ENCODE results near the gene GAL3ST2.
"Not testable (repeated sequence)": the region's sequence is repeated elsewhere in the genome, so short reads cannot be mapped to it uniquely, and the experiment has no call there.

The GAL3ST2 gene

DNA sequence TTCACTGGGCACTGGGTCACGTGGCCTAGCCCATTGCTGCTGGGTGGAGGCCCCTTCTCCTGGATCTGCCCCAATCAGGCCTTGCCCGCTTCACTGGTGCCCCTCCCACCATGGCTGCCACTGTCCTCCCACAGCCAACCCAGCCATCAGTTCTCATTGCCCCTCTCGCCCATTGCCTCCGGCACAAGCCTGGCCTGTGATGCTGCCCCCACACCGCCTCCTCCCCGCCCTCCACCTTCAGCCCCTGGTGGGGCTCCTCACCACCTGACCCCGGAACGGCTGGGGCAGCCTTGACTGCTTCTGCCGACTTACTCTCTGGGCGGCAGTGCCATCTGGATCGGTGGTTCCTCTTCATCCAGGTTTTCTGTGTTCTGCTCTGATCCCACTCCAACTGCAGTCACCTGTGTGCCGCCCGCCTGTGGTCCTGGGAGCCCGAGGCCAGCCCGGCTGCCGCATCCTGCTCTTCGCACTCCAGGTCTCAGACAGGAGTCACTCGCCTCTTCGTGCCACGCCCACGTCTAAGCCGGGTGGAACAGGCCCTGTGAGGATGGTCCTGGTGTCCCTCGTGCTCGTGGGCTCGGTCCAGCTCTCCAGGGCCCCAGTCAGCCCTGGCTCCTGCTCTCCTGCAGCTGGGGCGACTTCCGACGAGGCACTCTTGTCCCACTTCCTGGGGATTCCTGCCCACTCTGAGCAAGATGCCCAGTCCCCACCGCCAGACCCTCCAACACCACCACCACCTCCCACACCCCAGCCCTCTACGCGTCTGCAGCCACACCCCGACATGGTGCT is 28.0 kb upstream of the GAL3ST2 start:
- DNase-seq = no peak

DNA sequence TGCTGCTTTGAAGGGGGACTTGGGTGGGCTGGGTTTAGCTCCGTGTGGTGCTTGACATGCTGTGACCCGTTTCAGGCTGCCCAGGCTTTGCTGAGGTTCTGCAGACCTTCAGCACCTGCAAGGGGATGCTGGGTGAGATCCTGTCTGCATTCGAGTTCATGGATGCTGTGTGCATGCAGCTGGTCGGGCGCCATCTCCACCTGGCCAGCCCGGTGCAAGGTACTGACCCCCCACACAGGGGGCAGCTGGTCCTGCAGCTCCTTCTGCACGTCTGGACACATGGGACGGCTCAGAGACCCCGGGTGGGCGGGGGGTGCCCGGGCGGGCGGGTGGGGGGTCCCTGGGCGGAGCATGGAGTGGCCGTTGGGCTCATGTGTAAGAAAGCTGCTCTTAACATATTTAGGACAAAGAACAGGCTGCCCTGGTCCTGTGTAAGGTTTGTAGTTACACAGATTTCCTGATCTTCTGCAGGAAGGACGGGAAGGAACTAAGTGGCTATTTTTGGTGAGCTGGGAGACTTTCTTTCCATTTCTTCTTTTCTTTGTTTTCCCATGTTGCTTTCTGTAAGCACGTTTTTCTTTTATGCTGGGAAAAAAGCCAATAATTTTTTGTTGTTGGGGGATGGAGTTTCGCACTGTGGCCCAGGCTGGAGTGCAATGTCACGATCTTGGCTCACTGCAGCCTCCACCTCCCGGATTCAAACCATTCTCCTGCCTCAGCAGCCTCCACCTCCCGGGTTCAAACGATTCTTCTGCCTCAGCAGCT is 26.4 kb upstream of the GAL3ST2 start:
- no peak for DNase-seq

- DNase-seq = no peak
Observed at GRCh38 chr2:241751152-241751551, 25.5 kb upstream of the GAL3ST2 start.

- DNase-seq = no peak
Observed at GRCh38 chr2:241751776-241752175, 24.8 kb upstream of the GAL3ST2 start.

GRCh38 chr2:241752253-241752652 is 24.4 kb upstream of the GAL3ST2 start:
- DNase-seq = no peak

- no peak for DNase-seq
Observed at GRCh38 chr2:241752689-241753276, 23.8 kb upstream of the GAL3ST2 start.

GRCh38 chr2:241753493-241753892 is 23.1 kb upstream of the GAL3ST2 start:
- DNase-seq = no peak

DNA sequence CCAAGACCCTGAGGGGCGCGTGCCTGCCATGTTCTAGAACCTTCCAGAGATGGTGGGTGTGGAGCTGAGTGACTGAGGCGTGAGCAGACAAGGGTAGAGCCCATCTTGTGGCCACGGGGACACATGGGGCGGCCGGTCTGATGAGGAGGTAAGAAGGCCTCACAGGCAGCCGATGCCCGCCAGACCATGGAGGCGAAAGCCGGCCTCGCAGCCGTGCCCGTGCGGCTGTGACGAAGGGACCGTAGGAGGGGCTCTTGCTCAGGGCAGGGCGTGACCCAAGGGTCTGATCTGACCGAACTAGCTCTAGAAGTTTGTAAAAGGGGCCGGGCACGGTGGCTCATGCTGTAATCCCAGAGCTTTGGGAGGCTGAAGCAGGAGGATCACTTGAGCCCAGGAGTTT is 22.6 kb upstream of the GAL3ST2 start:
- no peak for DNase-seq

DNA sequence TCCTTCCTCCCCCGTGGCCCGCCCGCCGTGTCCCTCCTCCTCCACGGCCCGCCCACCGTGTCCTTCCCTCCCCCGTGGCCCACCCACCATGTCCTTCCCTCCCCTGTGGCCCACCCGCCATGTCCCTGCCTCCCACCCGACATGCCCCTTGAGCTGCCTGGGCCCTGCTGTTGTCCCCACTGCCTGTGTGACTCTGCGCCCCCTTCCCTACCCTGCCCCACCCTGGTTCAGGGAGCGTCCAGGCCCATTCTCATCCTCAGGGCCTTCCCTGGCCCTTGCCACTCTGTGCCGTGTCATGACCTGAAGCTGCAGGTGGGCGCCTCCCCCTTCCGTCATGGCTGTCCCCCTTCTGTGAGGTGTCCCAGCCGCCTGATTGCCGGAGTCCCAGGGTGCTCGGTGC is 21.5 kb upstream of the GAL3ST2 start:
- DNase-seq = no peak

DNA sequence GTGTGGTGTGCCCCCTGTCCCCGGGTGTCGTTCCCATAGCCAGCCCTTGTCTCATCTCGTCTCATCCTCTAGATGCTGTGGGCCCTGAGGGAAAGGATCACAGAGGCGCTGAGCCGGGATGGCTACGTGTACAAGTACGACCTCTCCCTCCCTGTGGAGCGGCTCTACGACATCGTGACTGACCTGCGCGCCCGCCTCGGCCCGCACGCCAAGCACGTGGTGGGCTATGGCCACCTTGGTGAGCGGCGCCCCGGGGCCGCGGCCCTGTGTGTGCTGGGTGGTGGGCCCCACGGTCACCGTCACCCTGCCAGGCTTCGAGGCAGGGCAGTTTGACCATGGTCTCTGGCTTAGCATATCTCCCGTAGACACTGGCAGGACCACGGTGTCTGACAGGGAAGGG is 20.8 kb upstream of the GAL3ST2 start:
- no peak for DNase-seq

GRCh38 chr2:241759067-241759807 is 17.4 kb upstream of the GAL3ST2 start:
- no peak for DNase-seq

DNA sequence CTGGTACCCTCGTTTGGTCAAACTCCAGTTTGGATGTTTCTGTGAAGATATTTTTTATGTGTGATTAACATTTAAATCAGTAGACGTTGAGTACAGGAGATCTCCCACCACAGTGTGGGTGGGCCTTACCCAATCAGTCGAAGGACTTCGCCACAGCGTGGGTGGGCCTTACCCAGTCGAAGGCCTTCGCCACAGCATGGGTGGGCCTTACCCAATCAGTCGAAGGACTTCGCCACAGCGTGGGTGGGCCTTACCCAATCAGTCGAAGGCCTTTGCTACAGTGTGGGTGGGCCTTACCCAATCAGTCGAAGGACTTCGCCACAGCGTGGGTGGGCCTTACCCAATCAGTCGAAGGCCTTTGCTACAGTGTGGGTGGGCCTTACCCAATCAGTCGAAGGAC is 16.7 kb upstream of the GAL3ST2 start:
- DNase-seq = not testable (repeated sequence)

- DNase-seq = no peak
Observed at GRCh38 chr2:241760301-241760771, 16.3 kb upstream of the GAL3ST2 start.

GRCh38 chr2:241762321-241762932 is 14.2 kb upstream of the GAL3ST2 start:
- DNase-seq = peak; percentile 12

DNA sequence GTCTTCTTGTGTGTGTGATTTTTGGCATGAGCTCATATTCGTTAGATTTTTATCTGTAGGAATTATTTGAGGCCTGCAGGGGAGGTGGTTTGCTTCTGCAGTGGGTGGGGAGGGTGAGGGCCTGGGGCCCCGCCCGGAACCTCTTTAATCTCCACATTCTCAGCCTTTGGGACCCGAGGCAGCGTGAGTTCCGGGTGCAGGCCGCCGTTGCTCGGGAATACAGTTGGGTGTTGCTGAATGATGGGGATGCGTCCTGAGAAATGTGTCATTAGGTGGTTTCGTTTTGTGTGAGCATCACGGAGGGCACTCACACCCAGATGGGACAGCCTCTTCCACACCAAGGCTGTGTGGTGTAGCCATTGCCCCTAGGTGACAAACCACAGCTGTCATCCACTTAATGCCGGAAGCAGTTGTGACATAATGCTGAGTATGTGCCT is 13.7 kb upstream of the GAL3ST2 start:
- DNase-seq = no peak

DNA sequence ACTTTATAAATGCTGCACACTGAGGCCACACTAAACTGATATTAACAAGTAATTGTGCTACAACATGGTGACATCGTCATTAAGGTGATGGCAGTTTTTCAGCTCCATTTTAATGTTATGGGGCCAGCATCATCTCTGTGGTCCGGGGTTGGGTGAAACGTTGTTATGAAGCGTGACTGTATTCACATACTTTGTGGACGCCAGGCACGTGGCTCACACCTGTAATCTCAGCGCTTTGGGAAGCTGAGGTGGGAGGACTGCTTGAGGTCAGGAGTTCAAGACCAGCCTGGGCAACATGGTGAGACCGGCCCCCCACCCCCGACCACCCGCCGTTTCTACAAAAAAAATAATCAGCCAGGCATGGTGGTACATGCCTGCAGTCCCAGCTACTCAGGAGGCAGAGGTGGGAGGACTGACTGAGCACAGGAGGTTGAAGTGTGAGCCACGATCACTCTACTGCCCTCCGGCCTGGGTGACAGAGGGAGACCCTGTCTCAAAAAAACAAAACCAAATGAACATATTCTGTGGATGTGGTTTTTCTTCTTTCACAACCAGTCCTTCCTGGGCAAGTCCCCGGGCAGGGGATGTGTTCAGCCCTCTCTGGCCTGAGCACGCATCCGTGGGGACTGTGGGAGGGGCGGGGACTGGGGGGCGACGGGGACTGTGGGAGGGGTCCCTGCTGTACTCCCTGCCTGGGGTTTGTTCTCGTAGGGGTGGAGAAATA is 12.9 kb upstream of the GAL3ST2 start:
- DNase-seq = no peak

GRCh38 chr2:241764275-241765241 is 12.1 kb upstream of the GAL3ST2 start:
- no peak for DNase-seq

- no peak for DNase-seq
Observed at GRCh38 chr2:241767464-241768250, 9.0 kb upstream of the GAL3ST2 start.

DNA sequence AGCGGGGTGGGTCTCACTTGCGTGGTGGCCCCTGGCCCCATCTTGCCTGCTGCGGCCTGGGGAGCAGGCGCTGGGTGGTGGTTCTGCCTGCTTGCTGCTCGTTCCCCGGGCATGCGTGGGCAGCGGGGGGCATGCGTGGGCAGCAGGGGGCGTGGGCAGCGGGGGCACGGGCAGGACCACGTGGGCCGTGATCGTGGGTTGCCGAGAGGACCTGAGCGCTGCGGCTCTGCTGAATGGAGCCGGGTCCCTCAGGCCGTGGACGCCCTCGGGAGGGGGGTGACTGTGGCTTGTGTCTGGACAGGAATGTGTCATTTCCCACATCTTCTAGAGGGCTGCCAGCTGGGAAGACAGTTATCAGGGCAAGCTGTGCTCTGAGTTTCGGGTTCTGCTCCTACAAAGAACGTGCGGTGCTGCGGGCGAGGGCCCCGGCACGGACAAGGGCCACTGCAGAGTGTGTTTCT is 8.3 kb upstream of the GAL3ST2 start:
- no peak for DNase-seq

GRCh38 chr2:241768850-241769249 is 7.8 kb upstream of the GAL3ST2 start:
- DNase-seq = no peak
